Activated T-cell treated with anti-CD3 and anti-CD28 coated beads for 4 hours (primary cell): ENCODE results near the gene TGM1.
A peak's percentile ranks its signal among the peaks of the same experiment; 100 is the strongest.
"Not testable (repeated sequence)": the region's sequence is repeated elsewhere in the genome, so short reads cannot be mapped to it uniquely, and the experiment has no call there.

Experiments
- DNase-seq: peaks from one replicate; pipeline ENCODE4 v3.0.0-alpha.2; 2020

The TGM1 gene

DNA sequence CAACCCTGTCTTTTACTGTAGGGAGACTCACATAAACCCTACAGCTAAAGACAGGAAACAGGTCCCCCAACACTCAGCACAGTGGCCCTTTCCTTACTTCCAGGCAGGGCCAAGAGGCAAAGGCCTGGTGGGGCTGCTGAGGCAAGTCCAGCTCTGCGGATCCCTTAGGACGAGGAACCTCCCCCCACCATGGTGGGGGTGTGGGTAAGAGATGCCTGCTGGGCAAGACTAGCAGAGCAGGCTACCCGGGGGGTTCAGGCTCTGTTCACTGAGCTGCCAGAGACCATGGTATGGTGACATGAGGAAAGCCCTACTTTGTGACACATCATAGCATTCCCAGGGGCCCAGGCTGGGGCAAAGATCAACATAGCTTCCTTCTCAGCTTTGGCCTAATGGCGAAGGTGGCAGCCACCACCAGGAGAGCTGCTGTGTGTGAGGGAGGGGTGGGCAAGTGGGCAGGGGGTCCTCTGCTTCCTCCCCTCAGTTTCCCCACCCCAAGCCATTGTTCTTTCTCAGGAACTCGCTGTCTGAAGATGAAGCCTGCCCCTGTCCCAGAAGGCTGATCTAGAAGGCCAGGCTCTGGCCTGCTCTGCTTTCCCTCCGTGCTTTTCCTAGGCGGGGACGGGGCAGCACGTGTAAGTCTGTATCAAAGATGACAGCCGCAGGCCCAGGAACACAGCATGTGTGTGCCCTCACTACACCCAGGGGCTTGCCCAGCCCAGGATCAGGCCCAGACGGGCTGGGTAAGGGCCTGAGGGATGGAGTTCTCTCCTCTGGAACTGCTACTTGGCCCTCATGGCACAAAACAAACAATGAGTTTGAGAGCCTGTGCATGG is 10.5 kb downstream of the TGM1 start:
- DNase-seq = no peak

GRCh38 chr14:24251880-24252288 is 11.1 kb downstream of the TGM1 start:
- no peak for DNase-seq

GRCh38 chr14:24250354-24250753 is 12.6 kb downstream of the TGM1 start:
- DNase-seq = no peak

GRCh38 chr14:24249230-24250021 is 13.6 kb downstream of the TGM1 start:
- no peak for DNase-seq

DNA sequence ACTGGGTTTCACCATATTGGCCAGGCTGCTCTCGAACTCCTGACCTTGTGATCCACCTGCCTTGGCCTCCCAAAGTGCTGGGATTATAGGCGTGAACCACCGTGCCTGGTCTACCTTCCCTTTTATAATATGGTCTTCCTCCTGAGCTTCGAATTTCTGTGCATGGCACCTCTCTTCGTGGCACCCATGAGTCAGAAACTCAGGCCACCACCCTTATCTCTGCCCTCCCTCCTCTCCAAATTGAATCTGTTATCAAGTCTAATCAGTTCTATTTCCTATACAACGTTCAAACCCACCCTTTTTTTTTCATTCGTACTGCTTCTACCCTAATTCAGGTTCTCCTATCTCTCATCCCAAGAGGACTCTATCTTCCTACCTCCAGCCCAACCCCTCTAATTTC is 15.6 kb downstream of the TGM1 start:
- no peak for DNase-seq

GRCh38 chr14:24246765-24247212 is 16.2 kb downstream of the TGM1 start:
- DNase-seq = no peak

- not testable (repeated sequence) for DNase-seq
These were observed 17.6 kb downstream of the TGM1 start for GRCh38 chr14:24245350-24245749.

- DNase-seq = no peak
These were observed 19.6 kb downstream of the TGM1 start for GRCh38 chr14:24243336-24243836.

GRCh38 chr14:24241829-24242443 is 21.0 kb downstream of the TGM1 start:
- DNase-seq = peak; percentile 91

DNA sequence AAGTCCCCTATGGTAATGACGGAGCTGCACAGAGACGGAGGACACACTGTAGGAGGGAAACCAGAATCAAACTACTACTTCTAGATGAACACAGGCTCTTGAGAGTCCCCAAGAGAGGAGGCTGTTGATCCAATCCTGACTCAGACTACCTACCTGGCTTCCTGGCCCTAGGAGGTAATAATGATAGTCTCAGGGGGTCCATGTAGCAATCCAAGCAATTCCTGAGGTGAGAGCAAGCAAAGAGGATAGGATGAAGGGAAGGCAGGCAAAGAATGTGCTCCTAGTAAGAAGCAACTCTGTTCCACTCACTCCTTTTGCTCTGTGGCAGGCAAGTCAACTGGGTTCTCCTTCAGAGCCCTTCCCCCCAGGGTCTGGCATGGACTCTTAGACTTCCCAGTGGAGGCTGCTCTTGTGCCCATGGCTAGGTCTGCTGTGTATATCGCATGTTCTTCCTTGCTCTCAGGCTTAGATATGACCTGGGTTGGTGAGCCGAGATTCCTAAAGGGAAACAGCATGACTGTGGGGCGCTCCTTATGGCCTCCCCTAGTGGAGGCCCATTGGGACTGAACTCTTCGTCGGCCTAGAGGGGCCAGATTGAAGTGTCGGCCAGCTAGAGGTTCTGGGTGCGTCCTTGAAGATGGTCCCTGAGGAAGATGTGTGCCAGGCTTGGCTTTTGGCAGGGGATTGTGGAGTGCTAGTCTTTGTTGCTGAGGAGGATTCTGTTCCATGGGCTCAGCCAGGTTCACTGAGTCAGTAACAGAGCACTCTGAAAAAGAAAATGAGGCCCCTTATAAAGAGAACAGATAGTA is 22.7 kb downstream of the TGM1 start:
- no peak for DNase-seq

GRCh38 chr14:24238527-24239037 is 24.4 kb downstream of the TGM1 start:
- DNase-seq = no peak

DNA sequence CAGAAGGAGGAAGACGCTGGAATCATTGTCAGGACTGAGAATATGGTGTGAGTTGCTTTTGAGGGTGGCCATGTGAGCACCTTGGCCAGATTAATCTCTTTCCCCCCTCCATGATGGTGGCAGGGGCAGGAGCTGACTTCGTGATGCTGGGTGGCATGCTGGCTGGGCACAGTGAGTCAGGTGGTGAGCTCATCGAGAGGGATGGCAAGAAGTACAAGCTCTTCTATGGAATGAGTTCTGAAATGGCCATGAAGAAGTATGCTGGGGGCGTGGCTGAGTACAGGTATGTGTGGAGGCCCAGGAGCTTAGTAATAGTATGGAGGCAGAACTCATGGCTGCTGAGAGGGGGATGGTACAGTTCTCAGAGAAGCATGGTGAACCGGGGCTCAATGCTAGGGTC is 24.9 kb downstream of the TGM1 start:
- DNase-seq = peak; percentile 34

DNA sequence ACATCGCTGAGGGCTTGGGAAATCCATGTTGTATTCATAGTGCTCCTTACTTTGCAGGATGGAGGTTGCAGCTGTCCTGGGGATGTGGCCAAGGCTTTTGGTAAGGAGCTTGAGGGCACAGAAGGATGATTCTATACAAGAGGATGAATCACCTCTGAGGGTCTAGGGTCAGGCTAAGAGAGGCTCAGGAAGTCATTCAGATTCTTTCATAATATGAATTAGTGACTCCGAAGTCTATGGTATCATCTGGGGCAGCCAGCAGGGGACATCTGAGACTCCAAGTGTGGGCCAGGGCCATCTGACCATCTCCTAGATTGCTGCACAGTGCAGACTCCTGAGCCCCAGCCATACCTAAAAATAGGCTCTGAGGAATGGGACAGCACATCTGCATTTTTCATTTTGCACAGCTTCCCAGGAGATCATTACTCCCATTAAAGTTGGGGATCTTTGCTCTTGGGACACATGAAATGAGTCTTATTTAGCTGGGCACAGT is 25.5 kb downstream of the TGM1 start:
- DNase-seq = no peak

DNA sequence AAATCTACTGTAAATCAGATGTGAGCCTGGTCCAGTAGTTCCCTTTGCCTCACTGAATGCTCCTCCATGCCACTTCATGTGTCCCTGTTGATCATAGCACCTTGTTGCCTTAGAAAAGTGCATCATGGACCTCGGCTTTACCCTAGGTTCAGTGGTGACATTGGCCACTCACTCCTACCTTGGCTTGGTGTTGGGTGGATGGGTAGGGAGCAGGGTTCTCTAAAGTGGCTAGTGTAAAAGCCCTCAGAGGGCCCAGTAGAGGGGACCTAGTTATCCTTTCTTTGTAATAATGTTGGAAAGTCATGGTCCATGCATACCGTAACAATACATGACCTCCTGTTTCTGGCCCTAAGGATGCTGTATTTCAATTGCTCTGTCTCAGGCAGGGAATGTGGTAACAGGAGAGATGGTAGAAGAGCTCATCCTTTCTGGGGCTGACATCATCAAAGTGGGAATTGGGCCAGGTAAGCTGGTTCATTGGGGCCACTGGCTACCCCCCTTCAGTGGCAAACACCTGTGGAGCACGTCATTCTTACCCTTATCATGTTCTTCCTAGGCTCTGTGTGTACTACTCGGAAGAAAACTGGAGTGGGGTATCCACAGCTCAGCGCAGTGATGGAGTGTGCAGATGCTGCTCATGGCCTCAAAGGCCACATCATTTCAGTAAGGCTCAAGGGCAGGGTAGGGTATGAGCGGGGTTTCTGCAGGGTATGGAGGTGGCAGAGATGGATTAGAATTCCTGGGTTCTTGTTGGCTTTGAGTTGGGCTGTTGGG is 26.1 kb downstream of the TGM1 start:
- no peak for DNase-seq

GRCh38 chr14:24235804-24236688 is 26.9 kb downstream of the TGM1 start:
- DNase-seq = no peak

GRCh38 chr14:24234095-24235005 is 28.6 kb downstream of the TGM1 start:
- DNase-seq = no peak

DNA sequence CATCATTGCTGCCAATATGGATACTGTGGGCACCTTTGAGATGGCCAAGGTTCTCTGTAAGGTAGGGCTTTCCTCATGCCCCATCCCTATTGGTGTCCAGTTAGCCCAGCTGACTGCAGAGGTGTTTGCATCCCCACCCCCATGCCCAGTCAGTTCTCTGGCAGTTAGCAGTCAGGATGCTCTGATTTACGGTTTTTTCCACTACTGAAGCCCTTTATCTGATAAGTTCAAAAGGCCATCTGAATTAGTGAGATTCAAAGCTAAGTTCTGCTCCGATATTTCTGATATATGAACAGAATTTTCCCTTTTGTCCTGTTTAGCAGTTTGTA is 29.5 kb downstream of the TGM1 start:
- no peak for DNase-seq

GRCh38 chr14:24232645-24233537 is 30.1 kb downstream of the TGM1 start, which contains the start of gene GMPR2:
GMPR2 (plus strand) TSS chr14:24232929; CDS start chr14:24233254, 325 bp downstream.
- DNase-seq = no peak
